HepG2 (cell line): Measurements from ENCODE around the gene CREG2.

ENCODE experiments used
- CTCF ChIP-seq: sonication (generic); formaldehyde crosslinking; IDR thresholded peaks from 2 replicates; pipeline ENCODE4 v1.5.0; 2020; ENCODE audit warnings: mild to moderate bottlenecking, missing genetic modification reagents, moderate library complexity
- DMTF1 ChIP-seq: sonication (generic); formaldehyde crosslinking; IDR thresholded peaks from 2 replicates; pipeline ENCODE4 v1.4.0; 2020; ENCODE audit warnings: mild to moderate bottlenecking, missing genetic modification reagents
- EZH2 ChIP-seq: conservative IDR thresholded peaks from 2 replicates; pipeline ENCODE4 v1.6.1; 2012; ENCODE audit warnings: mild to moderate bottlenecking, low read depth, low read length, moderate library complexity
- GTF2F1 ChIP-seq: fragments of 150-350 bp; IDR thresholded peaks from 2 replicates; pipeline ENCODE4 v1.6.1; 2014; ENCODE audit warnings: low read length
- HNRNPLL ChIP-seq: fragments of 200-400 bp; formaldehyde crosslinking; IDR thresholded peaks from 2 replicates; pipeline ENCODE4 v1.6.1; 2017; ENCODE audit warnings: mild to moderate bottlenecking, low read depth, low read length; ENCODE audit not compliant: poor library complexity, severe bottlenecking
- POLR2A ChIP-seq, 2 experiments: IDR thresholded peaks; 2 replicates each; pipeline ENCODE4 v1.6.1; 2011; ENCODE audit warnings: low read depth in 2 of 2, low read length in 2 of 2, mild to moderate bottlenecking in 1 of 2, moderate library complexity in 1 of 2; ENCODE audit not compliant: insufficient read depth in 1 of 2
- TFAP4 ChIP-seq: sonication (generic); IDR thresholded peaks from 2 replicates; pipeline ENCODE4 v1.6.1; 2016; ENCODE audit warnings: low read depth, borderline replicate concordance

GRCh38 chr2:101402630-101403029 is 15.3 kb upstream of the CREG2 start:
- TF ChIP-seq HNRNPLL = no peak
- TF ChIP-seq CTCF (CRISPR knock-in tag) = no peak
- TF ChIP-seq TFAP4 = no peak
- no peak for TF ChIP-seq POLR2A (IDR thresholded peaks at IDR 0.05; ENCODE audit: insufficient read depth in 1 of 2, low read depth in 2 of 2, low read length in 2 of 2)
- no peak for TF ChIP-seq DMTF1 (CRISPR knock-in tag)
- no peak for TF ChIP-seq GTF2F1
- no peak for TF ChIP-seq EZH2
